Measurements from ENCODE around the gene TRPM1. TPM values are rescaled to one million over a fixed set of nuclear protein-coding genes. Genes with fewer than 3 reads are reported as not detected.

Gene TRPM1
- polyA plus RNA-seq, 3 donors = 0.03 to 0.04 TPM; not detected in 1

- WGBS (ENCODE audit: insufficient coverage) = no CpG with 5 or more reads among the region's 2 CpGs
- no peak for DNase-seq
- no peak overlapping the region for H3K4me2 ChIP-seq (replicated peaks; ENCODE audit: extremely low read depth, low read length, poor library complexity, severe bottlenecking)
- peaks cover 10 to 13% of the 10 kb centered on the region in 2 donors for H3K4me1 ChIP-seq (ENCODE audit: control insufficient read depth in 1 of 2, insufficient read depth in 2 of 2, low read length in 2 of 2)
- Mint-ChIP-seq H3K36me3 (no peaks in the 10 kb centered on the region), H3K9me3 (peaks cover 9 to 17% (median 14%) of the 10 kb centered on the region in 7 donors), H3K27me3 (ENCODE audit: low read depth in 3 of 3) (no peaks in the 10 kb centered on the region), H3K27ac (no peak overlapping the region), H3K4me1 (peaks cover 16% of the 10 kb centered on the region), H3K4me3 (no peak overlapping the region)
- no peak for TF ChIP-seq CTCF (IDR thresholded peaks at IDR 0.05)
- no peak overlapping the region for H2AFZ ChIP-seq (ENCODE audit: insufficient read depth, low read depth, low read length, poor library complexity, severe bottlenecking)
- no peaks in the 10 kb centered on the region for H3K79me2 ChIP-seq (ENCODE audit: insufficient read depth, low read length)
- no peak overlapping the region for H3K27ac ChIP-seq (ENCODE audit: low read depth in 1 of 2, low read length in 2 of 2)
- no peak overlapping the region for H3K9ac ChIP-seq (ENCODE audit: insufficient read depth, low read length, poor library complexity, severe bottlenecking)
- H3K4me3 ChIP-seq (replicated peaks in 1 of 3; ENCODE audit: low read depth in 2 of 3, low read length in 3 of 3) = no peak overlapping the region
- intact Hi-C loops (cut with micrococcal nuclease) = no loop called here
- no peaks in the 10 kb centered on the region for H3K27me3 ChIP-seq (ENCODE audit: control insufficient read depth in 2 of 2, insufficient read depth in 2 of 2, low read length in 2 of 2)
- no peaks in the 10 kb centered on the region for H3K36me3 ChIP-seq (replicated peaks in 1 of 2; ENCODE audit: control insufficient read depth in 1 of 2, insufficient read depth in 2 of 2, low read length in 2 of 2)
- H4K20me1 ChIP-seq (ENCODE audit: insufficient read depth, low read length) = no peaks in the 10 kb centered on the region
- peaks cover 9 to 11% of the 10 kb centered on the region in 2 donors for H3K9me3 ChIP-seq (replicated peaks in 1 of 2; ENCODE audit: control insufficient read depth in 1 of 2, insufficient read depth in 1 of 2, low read length in 2 of 2)
Measured at GRCh38 chr15:31012455-31012854, 89.1 kb downstream of the TRPM1 start.

- no peaks in the 10 kb centered on the region for H3K36me3 ChIP-seq (replicated peaks in 1 of 2; ENCODE audit: control insufficient read depth in 1 of 2, insufficient read depth in 2 of 2, low read length in 2 of 2)
- H2AFZ ChIP-seq (ENCODE audit: insufficient read depth, low read depth, low read length, poor library complexity, severe bottlenecking) = no peak overlapping the region
- no peaks in the 10 kb centered on the region for H3K79me2 ChIP-seq (ENCODE audit: insufficient read depth, low read length)
- H3K27me3 ChIP-seq (ENCODE audit: control insufficient read depth in 2 of 2, insufficient read depth in 2 of 2, low read length in 2 of 2) = no peaks in the 10 kb centered on the region
- TF ChIP-seq CTCF (IDR thresholded peaks at IDR 0.05) = no peak
- intact Hi-C loops (cut with micrococcal nuclease) = no loop called here
- Mint-ChIP-seq H3K4me3 (no peak overlapping the region), H3K4me1 (peaks cover 23% of the 10 kb centered on the region), H3K36me3 (no peaks in the 10 kb centered on the region), H3K27ac (no peak overlapping the region), H3K9me3 (peaks cover 9 to 17% (median 14%) of the 10 kb centered on the region in 7 donors), H3K27me3 (ENCODE audit: low read depth in 3 of 3) (peaks cover 0 to 3% (median 1%) of the 10 kb centered on the region in 3 donors)
- no peaks in the 10 kb centered on the region for H4K20me1 ChIP-seq (ENCODE audit: insufficient read depth, low read length)
- H3K27ac ChIP-seq (ENCODE audit: low read depth in 1 of 2, low read length in 2 of 2) = no peak overlapping the region
- peaks cover 15 to 21% of the 10 kb centered on the region in 2 donors for H3K4me1 ChIP-seq (ENCODE audit: control insufficient read depth in 1 of 2, insufficient read depth in 2 of 2, low read length in 2 of 2)
- no peak for DNase-seq
- no peak overlapping the region for H3K4me3 ChIP-seq (replicated peaks in 1 of 3; ENCODE audit: low read depth in 2 of 3, low read length in 3 of 3)
- H3K4me2 ChIP-seq (replicated peaks; ENCODE audit: extremely low read depth, low read length, poor library complexity, severe bottlenecking) = no peak overlapping the region
- 100% methylated on average over 1 of the region's 1 CpG for WGBS (ENCODE audit: insufficient coverage)
- H3K9me3 ChIP-seq (replicated peaks in 1 of 2; ENCODE audit: control insufficient read depth in 1 of 2, insufficient read depth in 1 of 2, low read length in 2 of 2) = peaks cover 9 to 11% of the 10 kb centered on the region in 2 donors
- no peak overlapping the region for H3K9ac ChIP-seq (ENCODE audit: insufficient read depth, low read length, poor library complexity, severe bottlenecking)
Measured at GRCh38 chr15:31010036-31010435, 91.5 kb downstream of the TRPM1 start.
